KMS-11 (cell line): ENCODE measurements around the gene ST7.

Experiments used
- H2AFZ ChIP-seq: fragments of 200-600 bp; sonication (generic); 2 replicates; pipeline ENCODE4 v1.6.1; 2016; ENCODE audit warnings: antibody characterized with exemption, mixed run types, low read depth
- H3K27ac ChIP-seq: fragments of 200-600 bp; sonication (generic); 2 replicates; pipeline ENCODE4 v1.6.1; 2016; ENCODE audit warnings: mild to moderate bottlenecking, mixed run types
- H3K27me3 ChIP-seq: fragments of 200-600 bp; sonication (generic); 2 replicates; pipeline ENCODE4 v1.6.1; 2017; ENCODE audit warnings: mild to moderate bottlenecking, low read depth, mixed run types, moderate library complexity; ENCODE audit not compliant: insufficient read depth
- H3K36me3 ChIP-seq: fragments of 200-600 bp; sonication (generic); 2 replicates; pipeline ENCODE4 v1.6.1; 2017; ENCODE audit warnings: mild to moderate bottlenecking, mixed run types; ENCODE audit not compliant: insufficient read depth
- H3K4me1 ChIP-seq: fragments of 200-600 bp; sonication (generic); 2 replicates; pipeline ENCODE4 v1.6.1; 2016; ENCODE audit warnings: mild to moderate bottlenecking, low read depth, mixed run types; ENCODE audit not compliant: poor library complexity, severe bottlenecking
- H3K4me2 ChIP-seq: fragments of 200-600 bp; sonication (generic); 2 replicates; pipeline ENCODE4 v1.7.0; 2016; ENCODE audit warnings: mild to moderate bottlenecking, mixed run types
- H3K4me3 ChIP-seq: fragments of 200-600 bp; sonication (generic); IDR thresholded peaks from 2 replicates; pipeline ENCODE4 v1.6.1; 2017; ENCODE audit warnings: low read depth, low read length, mixed read lengths; ENCODE audit not compliant: insufficient read depth
- H3K79me2 ChIP-seq: fragments of 200-600 bp; sonication (generic); 2 replicates; pipeline ENCODE4 v1.6.1; 2016; ENCODE audit warnings: low read depth, mixed run types; ENCODE audit not compliant: insufficient read depth
- H3K9ac ChIP-seq: fragments of 200-600 bp; sonication (generic); 2 replicates; pipeline ENCODE4 v1.6.1; 2016; ENCODE audit warnings: mild to moderate bottlenecking, mixed run types
- H4K20me1 ChIP-seq: fragments of 200-600 bp; sonication (generic); 2 replicates; pipeline ENCODE4 v1.6.1; 2016; ENCODE audit warnings: mild to moderate bottlenecking, mixed run types; ENCODE audit not compliant: insufficient read depth
- TF ChIP-seq, protein P1 (sequence below): fragments of 200-600 bp; sonication (generic); conservative IDR thresholded peaks from 2 replicates; pipeline ENCODE4 v1.6.1; 2017; ENCODE audit warnings: low read depth, mild to moderate bottlenecking, antibody characterized with exemption, low read length, moderate library complexity, mixed read lengths

Gene ST7

DNA sequence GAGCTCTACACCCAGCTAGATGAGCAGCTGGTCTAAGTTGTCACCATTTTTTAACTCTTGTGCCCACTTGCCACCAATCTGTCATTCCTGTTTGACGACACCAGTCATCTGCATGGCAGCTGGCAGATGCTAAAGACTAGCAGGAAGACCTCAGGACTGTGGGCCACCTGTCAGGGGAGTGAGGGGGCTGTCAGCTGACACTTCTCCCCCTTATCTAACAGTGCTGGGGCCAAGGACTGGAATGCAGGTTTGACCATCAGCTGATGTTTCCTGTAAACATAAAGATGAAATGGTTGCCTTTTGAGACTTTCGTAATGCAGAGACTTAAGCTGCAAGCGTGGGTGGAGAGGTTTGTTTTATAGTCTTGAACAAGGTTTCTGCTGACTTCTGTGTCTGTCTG is 276.0 kb downstream of the ST7 start:
- Histone ChIP-seq H3K4me1 (no peaks in the 10 kb centered on the region), H3K27ac (no peak overlapping the region), H3K4me3 (no peak overlapping the region), H3K4me2 (no peak overlapping the region), H3K27me3 (no peaks in the 10 kb centered on the region), H3K36me3 (no peaks in the 10 kb centered on the region), H2AFZ (no peak overlapping the region), H3K9ac (no peak overlapping the region), H4K20me1 (no peaks in the 10 kb centered on the region), H3K79me2 (no peaks in the 10 kb centered on the region)
- TF ChIP-seq, protein P1, sequence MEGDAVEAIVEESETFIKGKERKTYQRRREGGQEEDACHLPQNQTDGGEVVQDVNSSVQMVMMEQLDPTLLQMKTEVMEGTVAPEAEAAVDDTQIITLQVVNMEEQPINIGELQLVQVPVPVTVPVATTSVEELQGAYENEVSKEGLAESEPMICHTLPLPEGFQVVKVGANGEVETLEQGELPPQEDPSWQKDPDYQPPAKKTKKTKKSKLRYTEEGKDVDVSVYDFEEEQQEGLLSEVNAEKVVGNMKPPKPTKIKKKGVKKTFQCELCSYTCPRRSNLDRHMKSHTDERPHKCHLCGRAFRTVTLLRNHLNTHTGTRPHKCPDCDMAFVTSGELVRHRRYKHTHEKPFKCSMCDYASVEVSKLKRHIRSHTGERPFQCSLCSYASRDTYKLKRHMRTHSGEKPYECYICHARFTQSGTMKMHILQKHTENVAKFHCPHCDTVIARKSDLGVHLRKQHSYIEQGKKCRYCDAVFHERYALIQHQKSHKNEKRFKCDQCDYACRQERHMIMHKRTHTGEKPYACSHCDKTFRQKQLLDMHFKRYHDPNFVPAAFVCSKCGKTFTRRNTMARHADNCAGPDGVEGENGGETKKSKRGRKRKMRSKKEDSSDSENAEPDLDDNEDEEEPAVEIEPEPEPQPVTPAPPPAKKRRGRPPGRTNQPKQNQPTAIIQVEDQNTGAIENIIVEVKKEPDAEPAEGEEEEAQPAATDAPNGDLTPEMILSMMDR: no peak

DNA sequence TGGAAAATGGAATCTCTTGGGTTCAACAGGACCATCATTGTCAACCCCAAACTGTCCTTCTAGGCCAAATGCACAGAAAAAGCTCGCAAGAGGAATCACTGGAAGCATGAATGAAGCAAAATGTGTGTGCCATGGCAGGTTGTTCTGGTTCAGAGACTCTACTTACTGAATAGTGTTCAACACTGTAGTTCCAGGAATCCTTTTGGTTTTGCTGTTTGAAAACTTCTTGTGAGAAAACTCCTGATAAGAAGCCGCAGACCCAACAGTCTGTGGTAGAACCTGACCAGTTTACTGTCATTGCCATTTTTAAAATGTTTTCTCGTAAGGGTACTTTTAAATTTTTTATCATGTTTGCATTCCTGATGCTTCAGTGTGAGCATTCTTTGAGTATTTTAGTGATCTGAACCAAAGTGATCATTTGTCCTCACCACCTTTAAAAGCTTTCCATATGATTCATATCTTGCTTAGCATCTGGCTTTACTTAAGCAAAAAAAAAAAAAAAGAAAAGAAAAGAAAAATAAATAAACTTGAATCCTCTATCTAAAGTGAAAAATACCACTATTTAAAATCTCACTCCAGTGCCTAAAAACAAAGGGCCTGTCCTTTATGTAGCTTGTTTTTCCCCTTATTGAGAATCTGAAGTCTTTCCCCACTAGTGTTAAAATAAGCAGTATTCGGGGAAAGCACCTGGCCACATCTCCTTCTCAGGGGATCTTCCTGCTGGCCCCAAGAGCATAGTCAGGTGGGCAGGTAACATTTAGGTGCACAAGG is 277.2 kb downstream of the ST7 start:
- Histone ChIP-seq H2AFZ (no peak overlapping the region), H3K27me3 (no peaks in the 10 kb centered on the region), H3K4me1 (no peaks in the 10 kb centered on the region), H3K27ac (no peak overlapping the region), H3K79me2 (no peaks in the 10 kb centered on the region), H3K4me2 (no peak overlapping the region), H4K20me1 (no peaks in the 10 kb centered on the region), H3K4me3 (no peak overlapping the region), H3K9ac (no peak overlapping the region), H3K36me3 (no peaks in the 10 kb centered on the region)
- TF ChIP-seq, protein P1: no peak

- no peaks in the 10 kb centered on the region for H3K27me3 ChIP-seq
- no peak overlapping the region for H3K27ac ChIP-seq
- no peaks in the 10 kb centered on the region for H3K36me3 ChIP-seq
- TF ChIP-seq, protein P1: no peak
- no peaks in the 10 kb centered on the region for H4K20me1 ChIP-seq
- no peaks in the 10 kb centered on the region for H3K79me2 ChIP-seq
- no peak overlapping the region for H3K4me2 ChIP-seq
- no peaks in the 10 kb centered on the region for H3K4me1 ChIP-seq
- no peak overlapping the region for H3K9ac ChIP-seq
- H2AFZ ChIP-seq: no peak overlapping the region
- H3K4me3 ChIP-seq: no peak overlapping the region
These were observed 277.7 kb downstream of the ST7 start for GRCh38 chr7:117231047-117231359.

- Histone ChIP-seq H3K4me3 (no peak overlapping the region), H3K79me2 (no peaks in the 10 kb centered on the region), H3K36me3 (no peaks in the 10 kb centered on the region), H2AFZ (no peak overlapping the region), H4K20me1 (no peaks in the 10 kb centered on the region), H3K4me1 (no peaks in the 10 kb centered on the region), H3K27ac (no peak overlapping the region), H3K4me2 (no peak overlapping the region), H3K27me3 (no peaks in the 10 kb centered on the region), H3K9ac (no peak overlapping the region)
- TF ChIP-seq, protein P1: no peak
These were observed 284.3 kb downstream of the ST7 start for GRCh38 chr7:117237646-117238045.
